ENCODE results near the gene RPS6KA6.

Gene RPS6KA6

GRCh38 chrX:84199688-84200087 is 11.7 kb upstream of the RPS6KA6 start:
- no peak overlapping the region for H4K8ac ChIP-seq (ENCODE audit: low read depth, low read length)
- no peak overlapping the region for H3K23ac ChIP-seq (ENCODE audit: low read length)
- no CpG with 5 or more reads among the region's 1 CpG for WGBS (ENCODE audit: extremely low coverage, insufficient coverage, insufficient read length)
- no peak overlapping the region for H2BK12ac ChIP-seq (ENCODE audit: low read length)
- no peaks in the 10 kb centered on the region for H3K79me1 ChIP-seq (ENCODE audit: low read length)
- no peak overlapping the region for H2BK5ac ChIP-seq (ENCODE audit: low read depth, low read length, poor library complexity)
- no peaks in the 10 kb centered on the region for H3K36me3 ChIP-seq (ENCODE audit: control insufficient read depth in 1 of 2, insufficient read depth in 2 of 2, low read length in 2 of 2)
- H3K79me2 ChIP-seq (ENCODE audit: control insufficient read depth, insufficient read depth, low read length, poor library complexity): no peaks in the 10 kb centered on the region
- no peaks in the 10 kb centered on the region for H3K9me3 ChIP-seq (ENCODE audit: insufficient read depth, low read depth, low read length)
- H2AFZ ChIP-seq (ENCODE audit: insufficient read depth, low read length, poor library complexity): no peak overlapping the region
- no peak overlapping the region for H4K12ac ChIP-seq (ENCODE audit: low read depth, low read length)
- no peak overlapping the region for H3K4ac ChIP-seq (ENCODE audit: low read depth, low read length)
- H3K27me3 ChIP-seq (ENCODE audit: insufficient read depth, low read length): no peaks in the 10 kb centered on the region
- H3K4me3 ChIP-seq (ENCODE audit: low read depth, low read length): no peak overlapping the region
- no peaks in the 10 kb centered on the region for H3K4me1 ChIP-seq (ENCODE audit: control insufficient read depth in 1 of 2, insufficient read depth in 2 of 2, low read length in 2 of 2)
- H3K18ac ChIP-seq (ENCODE audit: low read length): no peak overlapping the region
- no peak overlapping the region for H3K4me2 ChIP-seq (ENCODE audit: low read length)
- no peak for DNase-seq
- no peak overlapping the region for H3K9ac ChIP-seq (ENCODE audit: low read length)
- no peak overlapping the region for H3K27ac ChIP-seq (ENCODE audit: low read depth, low read length)
- H2AK5ac ChIP-seq (ENCODE audit: low read length): no peak overlapping the region
- no peak overlapping the region for H2BK120ac ChIP-seq (ENCODE audit: insufficient read depth, low read length, poor library complexity)
- H4K91ac ChIP-seq (ENCODE audit: low read depth, low read length): no peak overlapping the region
- H3K14ac ChIP-seq (ENCODE audit: low read length): no peak overlapping the region

- H2BK5ac ChIP-seq (ENCODE audit: low read depth, low read length, poor library complexity): no peak overlapping the region
- H3K4ac ChIP-seq (ENCODE audit: low read depth, low read length): no peak overlapping the region
- H3K27ac ChIP-seq (ENCODE audit: low read depth, low read length): no peak overlapping the region
- no CpG with 5 or more reads among the region's 1 CpG for WGBS (ENCODE audit: extremely low coverage, insufficient coverage, insufficient read length)
- no peak overlapping the region for H4K8ac ChIP-seq (ENCODE audit: low read depth, low read length)
- H3K4me3 ChIP-seq (ENCODE audit: low read depth, low read length): no peak overlapping the region
- no peaks in the 10 kb centered on the region for H3K4me1 ChIP-seq (ENCODE audit: control insufficient read depth in 1 of 2, insufficient read depth in 2 of 2, low read length in 2 of 2)
- no peak overlapping the region for H3K9ac ChIP-seq (ENCODE audit: low read length)
- H3K27me3 ChIP-seq (ENCODE audit: insufficient read depth, low read length): no peaks in the 10 kb centered on the region
- no peak overlapping the region for H3K4me2 ChIP-seq (ENCODE audit: low read length)
- H3K23ac ChIP-seq (ENCODE audit: low read length): no peak overlapping the region
- no peak overlapping the region for H2AFZ ChIP-seq (ENCODE audit: insufficient read depth, low read length, poor library complexity)
- H3K14ac ChIP-seq (ENCODE audit: low read length): no peak overlapping the region
- no peak overlapping the region for H2BK12ac ChIP-seq (ENCODE audit: low read length)
- no peak overlapping the region for H4K91ac ChIP-seq (ENCODE audit: low read depth, low read length)
- no peaks in the 10 kb centered on the region for H3K79me1 ChIP-seq (ENCODE audit: low read length)
- no peak for DNase-seq
- H2AK5ac ChIP-seq (ENCODE audit: low read length): no peak overlapping the region
- H3K36me3 ChIP-seq (ENCODE audit: control insufficient read depth in 1 of 2, insufficient read depth in 2 of 2, low read length in 2 of 2): no peaks in the 10 kb centered on the region
- no peaks in the 10 kb centered on the region for H3K9me3 ChIP-seq (ENCODE audit: insufficient read depth, low read depth, low read length)
- no peaks in the 10 kb centered on the region for H3K79me2 ChIP-seq (ENCODE audit: control insufficient read depth, insufficient read depth, low read length, poor library complexity)
- no peak overlapping the region for H3K18ac ChIP-seq (ENCODE audit: low read length)
- H4K12ac ChIP-seq (ENCODE audit: low read depth, low read length): no peak overlapping the region
- no peak overlapping the region for H2BK120ac ChIP-seq (ENCODE audit: insufficient read depth, low read length, poor library complexity)
Observed at GRCh38 chrX:84197550-84197949, 9.6 kb upstream of the RPS6KA6 start.

GRCh38 chrX:84192006-84192405 is 4.0 kb upstream of the RPS6KA6 start:
- H3K36me3 ChIP-seq (ENCODE audit: control insufficient read depth in 1 of 2, insufficient read depth in 2 of 2, low read length in 2 of 2): no peaks in the 10 kb centered on the region
- H3K4ac ChIP-seq (ENCODE audit: low read depth, low read length): no peak overlapping the region
- no peak overlapping the region for H3K23ac ChIP-seq (ENCODE audit: low read length)
- no peak overlapping the region for H4K12ac ChIP-seq (ENCODE audit: low read depth, low read length)
- no peak overlapping the region for H2BK5ac ChIP-seq (ENCODE audit: low read depth, low read length, poor library complexity)
- H3K27me3 ChIP-seq (ENCODE audit: insufficient read depth, low read length): no peaks in the 10 kb centered on the region
- no peak overlapping the region for H4K8ac ChIP-seq (ENCODE audit: low read depth, low read length)
- no peak overlapping the region for H3K27ac ChIP-seq (ENCODE audit: low read depth, low read length)
- H3K79me2 ChIP-seq (ENCODE audit: control insufficient read depth, insufficient read depth, low read length, poor library complexity): peaks cover 3% of the 10 kb centered on the region
- H2BK12ac ChIP-seq (ENCODE audit: low read length): no peak overlapping the region
- WGBS (ENCODE audit: extremely low coverage, insufficient coverage, insufficient read length): no CpG with 5 or more reads among the region's 1 CpG
- H4K91ac ChIP-seq (ENCODE audit: low read depth, low read length): no peak overlapping the region
- H3K79me1 ChIP-seq (ENCODE audit: low read length): no peaks in the 10 kb centered on the region
- no peak overlapping the region for H2AK5ac ChIP-seq (ENCODE audit: low read length)
- no peak overlapping the region for H2BK120ac ChIP-seq (ENCODE audit: insufficient read depth, low read length, poor library complexity)
- no peaks in the 10 kb centered on the region for H3K4me1 ChIP-seq (ENCODE audit: control insufficient read depth in 1 of 2, insufficient read depth in 2 of 2, low read length in 2 of 2)
- no peak for DNase-seq
- no peak overlapping the region for H3K4me2 ChIP-seq (ENCODE audit: low read length)
- H3K4me3 ChIP-seq (ENCODE audit: low read depth, low read length): no peak overlapping the region
- H3K18ac ChIP-seq (ENCODE audit: low read length): no peak overlapping the region
- no peak overlapping the region for H3K14ac ChIP-seq (ENCODE audit: low read length)
- no peak overlapping the region for H3K9ac ChIP-seq (ENCODE audit: low read length)
- H3K9me3 ChIP-seq (ENCODE audit: insufficient read depth, low read depth, low read length): no peaks in the 10 kb centered on the region
- no peak overlapping the region for H2AFZ ChIP-seq (ENCODE audit: insufficient read depth, low read length, poor library complexity)

- H3K14ac ChIP-seq (ENCODE audit: low read length): no peak overlapping the region
- H3K9me3 ChIP-seq (ENCODE audit: insufficient read depth, low read depth, low read length): no peaks in the 10 kb centered on the region
Observed at GRCh38 chrX:84189125-84189524, 1.1 kb upstream of the RPS6KA6 start.

More at GRCh38 chrX:84189125-84189524, 1.1 kb upstream of the RPS6KA6 start:
- Histone ChIP-seq H2BK120ac (ENCODE audit: insufficient read depth, low read length, poor library complexity) (no peak overlapping the region), H4K12ac (ENCODE audit: low read depth, low read length) (no peak overlapping the region), H3K79me1 (ENCODE audit: low read length) (no peaks in the 10 kb centered on the region), H3K4me1 (ENCODE audit: control insufficient read depth in 1 of 2, insufficient read depth in 2 of 2, low read length in 2 of 2) (no peaks in the 10 kb centered on the region), H3K27me3 (ENCODE audit: insufficient read depth, low read length) (no peaks in the 10 kb centered on the region), H4K91ac (ENCODE audit: low read depth, low read length) (no peak overlapping the region), H3K23ac (ENCODE audit: low read length) (no peak overlapping the region), H2AK5ac (ENCODE audit: low read length) (no peak overlapping the region), H3K27ac (ENCODE audit: low read depth, low read length) (no peak overlapping the region), H3K18ac (ENCODE audit: low read length) (no peak overlapping the region), H3K4me3 (ENCODE audit: low read depth, low read length) (no peak overlapping the region), H2BK12ac (ENCODE audit: low read length) (no peak overlapping the region), H3K79me2 (ENCODE audit: control insufficient read depth, insufficient read depth, low read length, poor library complexity) (peaks cover 3% of the 10 kb centered on the region), H3K4ac (ENCODE audit: low read depth, low read length) (no peak overlapping the region), H3K36me3 (ENCODE audit: control insufficient read depth in 1 of 2, insufficient read depth in 2 of 2, low read length in 2 of 2) (no peaks in the 10 kb centered on the region), H2AFZ (ENCODE audit: insufficient read depth, low read length, poor library complexity) (no peak overlapping the region), H4K8ac (ENCODE audit: low read depth, low read length) (no peak overlapping the region), H3K9ac (ENCODE audit: low read length) (no peak overlapping the region), H3K4me2 (ENCODE audit: low read length) (no peak overlapping the region), H2BK5ac (ENCODE audit: low read depth, low read length, poor library complexity) (no peak overlapping the region)
- DNase-seq: no peak
- no CpG with 5 or more reads among the region's 6 CpGs for WGBS (ENCODE audit: extremely low coverage, insufficient coverage, insufficient read length)
